ENCODE data around the gene GATA6.

The GATA6 gene

GRCh38 chr18:22179174-22179573 is 9.8 kb downstream of the GATA6 start (continued):
- TF ChIP-seq, protein P1, sequence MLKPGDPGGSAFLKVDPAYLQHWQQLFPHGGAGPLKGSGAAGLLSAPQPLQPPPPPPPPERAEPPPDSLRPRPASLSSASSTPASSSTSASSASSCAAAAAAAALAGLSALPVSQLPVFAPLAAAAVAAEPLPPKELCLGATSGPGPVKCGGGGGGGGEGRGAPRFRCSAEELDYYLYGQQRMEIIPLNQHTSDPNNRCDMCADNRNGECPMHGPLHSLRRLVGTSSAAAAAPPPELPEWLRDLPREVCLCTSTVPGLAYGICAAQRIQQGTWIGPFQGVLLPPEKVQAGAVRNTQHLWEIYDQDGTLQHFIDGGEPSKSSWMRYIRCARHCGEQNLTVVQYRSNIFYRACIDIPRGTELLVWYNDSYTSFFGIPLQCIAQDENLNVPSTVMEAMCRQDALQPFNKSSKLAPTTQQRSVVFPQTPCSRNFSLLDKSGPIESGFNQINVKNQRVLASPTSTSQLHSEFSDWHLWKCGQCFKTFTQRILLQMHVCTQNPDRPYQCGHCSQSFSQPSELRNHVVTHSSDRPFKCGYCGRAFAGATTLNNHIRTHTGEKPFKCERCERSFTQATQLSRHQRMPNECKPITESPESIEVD (tag by site-specific recombination; IDR thresholded peaks at IDR 0.05), result peak; percentile 92
- TF ChIP-seq ZNF37A (tag by site-specific recombination; IDR thresholded peaks at IDR 0.05) (no peak), ZNF623 (tag by site-specific recombination; IDR thresholded peaks at IDR 0.05) (no peak), FEZF1 (tag by site-specific recombination; IDR thresholded peaks at IDR 0.05) (peak; percentile 80), ZBTB44 (tag by site-specific recombination; IDR thresholded peaks at IDR 0.05) (peak; percentile 82), ZNF366 (tag by site-specific recombination; conservative IDR thresholded peaks at IDR 0.05) (peak; percentile 68)
- TF ChIP-seq, protein P2, sequence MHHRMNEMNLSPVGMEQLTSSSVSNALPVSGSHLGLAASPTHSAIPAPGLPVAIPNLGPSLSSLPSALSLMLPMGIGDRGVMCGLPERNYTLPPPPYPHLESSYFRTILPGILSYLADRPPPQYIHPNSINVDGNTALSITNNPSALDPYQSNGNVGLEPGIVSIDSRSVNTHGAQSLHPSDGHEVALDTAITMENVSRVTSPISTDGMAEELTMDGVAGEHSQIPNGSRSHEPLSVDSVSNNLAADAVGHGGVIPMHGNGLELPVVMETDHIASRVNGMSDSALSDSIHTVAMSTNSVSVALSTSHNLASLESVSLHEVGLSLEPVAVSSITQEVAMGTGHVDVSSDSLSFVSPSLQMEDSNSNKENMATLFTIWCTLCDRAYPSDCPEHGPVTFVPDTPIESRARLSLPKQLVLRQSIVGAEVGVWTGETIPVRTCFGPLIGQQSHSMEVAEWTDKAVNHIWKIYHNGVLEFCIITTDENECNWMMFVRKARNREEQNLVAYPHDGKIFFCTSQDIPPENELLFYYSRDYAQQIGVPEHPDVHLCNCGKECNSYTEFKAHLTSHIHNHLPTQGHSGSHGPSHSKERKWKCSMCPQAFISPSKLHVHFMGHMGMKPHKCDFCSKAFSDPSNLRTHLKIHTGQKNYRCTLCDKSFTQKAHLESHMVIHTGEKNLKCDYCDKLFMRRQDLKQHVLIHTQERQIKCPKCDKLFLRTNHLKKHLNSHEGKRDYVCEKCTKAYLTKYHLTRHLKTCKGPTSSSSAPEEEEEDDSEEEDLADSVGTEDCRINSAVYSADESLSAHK (tag by site-specific recombination; IDR thresholded peaks at IDR 0.05), result peak; percentile 89
- TF ChIP-seq, protein P3, sequence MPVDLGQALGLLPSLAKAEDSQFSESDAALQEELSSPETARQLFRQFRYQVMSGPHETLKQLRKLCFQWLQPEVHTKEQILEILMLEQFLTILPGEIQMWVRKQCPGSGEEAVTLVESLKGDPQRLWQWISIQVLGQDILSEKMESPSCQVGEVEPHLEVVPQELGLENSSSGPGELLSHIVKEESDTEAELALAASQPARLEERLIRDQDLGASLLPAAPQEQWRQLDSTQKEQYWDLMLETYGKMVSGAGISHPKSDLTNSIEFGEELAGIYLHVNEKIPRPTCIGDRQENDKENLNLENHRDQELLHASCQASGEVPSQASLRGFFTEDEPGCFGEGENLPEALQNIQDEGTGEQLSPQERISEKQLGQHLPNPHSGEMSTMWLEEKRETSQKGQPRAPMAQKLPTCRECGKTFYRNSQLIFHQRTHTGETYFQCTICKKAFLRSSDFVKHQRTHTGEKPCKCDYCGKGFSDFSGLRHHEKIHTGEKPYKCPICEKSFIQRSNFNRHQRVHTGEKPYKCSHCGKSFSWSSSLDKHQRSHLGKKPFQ (tag by site-specific recombination; IDR thresholded peaks at IDR 0.05), result peak; percentile 50; the same call in 1 of the 2 replicates

GRCh38 chr18:22179631-22180030 is 10.2 kb downstream of the GATA6 start:
- Histone ChIP-seq H3K27ac (ENCODE audit: extremely low read depth, low read depth, low read length) (no peak overlapping the region), H3K4me1 (ENCODE audit: control insufficient read depth, insufficient read depth, low read length) (peaks cover 56% of the 10 kb centered on the region), H3K9me3 (ENCODE audit: control insufficient read depth, insufficient read depth, low read depth, low read length) (no peaks in the 10 kb centered on the region), H3K4me3 (ENCODE audit: low read depth, low read length) (no peak overlapping the region), H3K36me3 (ENCODE audit: control insufficient read depth in 2 of 2, insufficient read depth in 1 of 2, low read length in 2 of 2) (peaks cover 51 to 67% of the 10 kb centered on the region in 2 experiments)
- POLR2A ChIA-PET, result interaction anchor here (1.3 kb wide), 1 partner anchor 9 kb away, joined by 4 read pairs; no protein-coding TSS in a partner anchor
- CTCF ChIA-PET, result interaction anchor here (0.5 to 0.9 kb wide), 2 partner anchors 10 to 381 kb away, joined by 3 to 4 read pairs; no protein-coding TSS in a partner anchor
- TF ChIP-seq, protein P4, sequence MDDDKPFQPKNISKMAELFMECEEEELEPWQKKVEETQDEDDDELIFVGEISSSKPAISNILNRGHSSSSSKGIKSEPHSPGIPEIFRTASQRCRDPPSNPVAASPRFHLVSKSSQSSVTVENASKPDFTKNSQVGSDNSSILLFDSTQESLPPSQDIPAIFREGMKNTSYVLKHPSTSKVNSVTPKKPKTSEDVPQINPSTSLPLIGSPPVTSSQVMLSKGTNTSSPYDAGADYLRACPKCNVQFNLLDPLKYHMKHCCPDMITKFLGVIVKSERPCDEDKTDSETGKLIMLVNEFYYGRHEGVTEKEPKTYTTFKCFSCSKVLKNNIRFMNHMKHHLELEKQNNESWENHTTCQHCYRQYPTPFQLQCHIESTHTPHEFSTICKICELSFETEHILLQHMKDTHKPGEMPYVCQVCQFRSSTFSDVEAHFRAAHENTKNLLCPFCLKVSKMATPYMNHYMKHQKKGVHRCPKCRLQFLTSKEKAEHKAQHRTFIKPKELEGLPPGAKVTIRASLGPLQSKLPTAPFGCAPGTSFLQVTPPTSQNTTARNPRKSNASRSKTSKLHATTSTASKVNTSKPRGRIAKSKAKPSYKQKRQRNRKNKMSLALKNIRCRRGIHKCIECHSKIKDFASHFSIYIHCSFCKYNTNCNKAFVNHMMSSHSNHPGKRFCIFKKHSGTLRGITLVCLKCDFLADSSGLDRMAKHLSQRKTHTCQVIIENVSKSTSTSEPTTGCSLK (tag by site-specific recombination; IDR thresholded peaks at IDR 0.05), result no peak
- TF ChIP-seq TSHZ1 (tag by site-specific recombination; IDR thresholded peaks at IDR 0.05; ENCODE audit: borderline replicate concordance) (no peak), ZNF521 (tag by site-specific recombination; IDR thresholded peaks at IDR 0.05) (no peak), ZNF791 (tag by site-specific recombination; IDR thresholded peaks at IDR 0.05) (no peak), ZFP69B (tag by site-specific recombination; IDR thresholded peaks at IDR 0.05) (no peak), ZBTB20 (tag by site-specific recombination; IDR thresholded peaks at IDR 0.05) (no peak)
- TF ChIP-seq, protein P5, sequence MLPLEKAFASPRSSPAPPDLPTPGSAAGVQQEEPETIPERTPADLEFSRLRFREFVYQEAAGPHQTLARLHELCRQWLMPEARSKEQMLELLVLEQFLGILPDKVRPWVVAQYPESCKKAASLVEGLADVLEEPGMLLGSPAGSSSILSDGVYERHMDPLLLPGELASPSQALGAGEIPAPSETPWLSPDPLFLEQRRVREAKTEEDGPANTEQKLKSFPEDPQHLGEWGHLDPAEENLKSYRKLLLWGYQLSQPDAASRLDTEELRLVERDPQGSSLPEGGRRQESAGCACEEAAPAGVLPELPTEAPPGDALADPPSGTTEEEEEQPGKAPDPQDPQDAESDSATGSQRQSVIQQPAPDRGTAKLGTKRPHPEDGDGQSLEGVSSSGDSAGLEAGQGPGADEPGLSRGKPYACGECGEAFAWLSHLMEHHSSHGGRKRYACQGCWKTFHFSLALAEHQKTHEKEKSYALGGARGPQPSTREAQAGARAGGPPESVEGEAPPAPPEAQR (tag by site-specific recombination; IDR thresholded peaks at IDR 0.05), result no peak
- TF ChIP-seq, protein P1 (tag by site-specific recombination; IDR thresholded peaks at IDR 0.05), result no peak
- TF ChIP-seq, protein P6, sequence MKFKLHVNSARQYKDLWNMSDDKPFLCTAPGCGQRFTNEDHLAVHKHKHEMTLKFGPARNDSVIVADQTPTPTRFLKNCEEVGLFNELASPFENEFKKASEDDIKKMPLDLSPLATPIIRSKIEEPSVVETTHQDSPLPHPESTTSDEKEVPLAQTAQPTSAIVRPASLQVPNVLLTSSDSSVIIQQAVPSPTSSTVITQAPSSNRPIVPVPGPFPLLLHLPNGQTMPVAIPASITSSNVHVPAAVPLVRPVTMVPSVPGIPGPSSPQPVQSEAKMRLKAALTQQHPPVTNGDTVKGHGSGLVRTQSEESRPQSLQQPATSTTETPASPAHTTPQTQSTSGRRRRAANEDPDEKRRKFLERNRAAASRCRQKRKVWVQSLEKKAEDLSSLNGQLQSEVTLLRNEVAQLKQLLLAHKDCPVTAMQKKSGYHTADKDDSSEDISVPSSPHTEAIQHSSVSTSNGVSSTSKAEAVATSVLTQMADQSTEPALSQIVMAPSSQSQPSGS (tag by site-specific recombination; IDR thresholded peaks at IDR 0.05; ENCODE audit: low read depth), result no peak

Measured in HEK293 (cell line).